Measurements from ENCODE around the gene TPBGL. TPM values are rescaled to one million over a fixed set of nuclear protein-coding genes. Genes with fewer than 3 reads are reported as not detected.
A peak's percentile ranks its signal among the peaks of the same experiment; 100 is the strongest.

TPBGL gene
- total and polyA plus RNA-seq, 2 donors (not counting 3 experiments of a cell fraction or from before 2014, with no cell fraction given), result not detected

DNA sequence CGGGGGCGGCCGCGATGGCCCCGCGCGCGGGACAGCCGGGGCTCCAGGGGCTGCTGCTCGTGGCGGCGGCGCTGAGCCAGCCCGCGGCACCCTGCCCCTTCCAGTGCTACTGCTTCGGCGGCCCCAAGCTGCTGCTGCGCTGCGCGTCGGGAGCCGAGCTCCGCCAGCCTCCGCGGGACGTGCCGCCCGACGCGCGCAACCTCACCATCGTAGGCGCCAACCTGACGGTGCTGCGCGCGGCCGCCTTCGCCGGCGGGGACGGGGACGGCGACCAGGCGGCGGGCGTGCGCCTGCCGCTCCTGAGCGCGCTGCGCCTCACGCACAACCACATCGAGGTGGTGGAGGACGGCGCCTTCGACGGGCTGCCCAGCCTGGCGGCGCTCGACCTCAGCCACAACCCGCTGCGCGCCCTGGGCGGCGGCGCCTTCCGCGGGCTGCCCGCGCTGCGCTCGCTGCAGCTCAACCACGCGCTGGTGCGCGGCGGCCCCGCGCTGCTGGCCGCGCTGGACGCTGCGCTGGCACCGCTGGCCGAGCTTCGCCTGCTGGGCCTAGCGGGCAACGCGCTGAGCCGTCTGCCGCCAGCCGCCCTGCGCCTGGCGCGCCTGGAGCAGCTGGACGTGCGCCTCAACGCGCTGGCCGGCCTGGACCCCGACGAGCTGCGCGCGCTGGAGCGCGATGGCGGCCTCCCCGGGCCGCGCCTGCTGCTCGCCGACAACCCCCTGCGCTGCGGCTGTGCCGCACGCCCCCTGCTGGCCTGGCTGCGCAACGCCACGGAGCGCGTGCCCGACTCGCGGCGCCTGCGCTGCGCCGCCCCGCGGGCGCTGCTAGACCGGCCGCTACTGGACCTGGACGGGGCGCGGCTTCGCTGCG is 697 bp downstream of the TPBGL start:
- Histone ChIP-seq H3K4me2 (ENCODE audit: insufficient read depth, low read length) (peak overlapping the region; percentile 43), H3K4me3 (replicated peaks in 1 of 3; ENCODE audit: insufficient read depth in 1 of 3, low read depth in 1 of 3, low read length in 3 of 3) (peak overlapping the region in 2 of 3 experiments; percentile 4 to 31), H2AFZ (ENCODE audit: low read depth, low read length) (peak overlapping the region; percentile 91), H3K27me3 (ENCODE audit: control insufficient read depth in 2 of 2, insufficient read depth in 2 of 2, low read length in 2 of 2) (peaks cover 50 to 51% of the 10 kb centered on the region in 2 experiments), H3K4me1 (ENCODE audit: control insufficient read depth, extremely low read depth, insufficient read depth, low read length) (peaks cover 7% of the 10 kb centered on the region), H3K9me1 (replicated peaks; ENCODE audit: control insufficient read depth, extremely low read depth, insufficient read depth, low read length) (no peaks in the 10 kb centered on the region), H3K9ac (replicated peaks; ENCODE audit: extremely low read depth, insufficient read depth, low read length) (no peak overlapping the region), H3K9me3 (replicated peaks; ENCODE audit: control insufficient read depth, insufficient read depth, low read length) (no peaks in the 10 kb centered on the region), H3K79me2 (ENCODE audit: control insufficient read depth, insufficient read depth, low read length) (no peaks in the 10 kb centered on the region), H3K36me3 (ENCODE audit: control insufficient read depth in 2 of 2, extremely low read depth in 1 of 2, insufficient read depth in 2 of 2, low read length in 2 of 2) (no peaks in the 10 kb centered on the region), H4K20me1 (replicated peaks; ENCODE audit: control insufficient read depth, extremely low read depth, insufficient read depth, low read length) (no peaks in the 10 kb centered on the region), H3K27ac (ENCODE audit: insufficient read depth, low read depth, low read length) (no peak overlapping the region)
- ChIA-PET CTCF (interaction anchor here (0.6 to 9.6 kb wide), 35 partner anchors 8 to 1306 kb away, joined by 3 to 240 read pairs (median 6); no protein-coding TSS in a partner anchor), POLR2A (no interaction called here)
- TF ChIP-seq EZH2 (IDR thresholded peaks at IDR 0.05; ENCODE audit: borderline replicate concordance, low read depth, low read length, severe bottlenecking) (peak; percentile 3), FOS (IDR thresholded peaks at IDR 0.05; ENCODE audit: borderline replicate concordance, insufficient read depth, low read length) (no peak), POLR2A (IDR thresholded peaks at IDR 0.05; ENCODE audit: low read depth, low read length) (no peak), MAX (IDR thresholded peaks at IDR 0.05; ENCODE audit: insufficient read depth, insufficient read length) (no peak), POLR2AphosphoS5 (IDR thresholded peaks at IDR 0.05; ENCODE audit: insufficient read depth, low read depth, low read length) (peak; percentile 57), JUN (IDR thresholded peaks at IDR 0.05; ENCODE audit: borderline replicate concordance, insufficient read depth, insufficient read length, low read depth) (no peak), MYC (IDR thresholded peaks at IDR 0.05; ENCODE audit: low read depth, low read length) (peak; percentile 52), GATA2 (IDR thresholded peaks at IDR 0.05; ENCODE audit: insufficient read depth, insufficient read length, low read depth, low read length) (no peak)
- TF ChIP-seq, protein P1, sequence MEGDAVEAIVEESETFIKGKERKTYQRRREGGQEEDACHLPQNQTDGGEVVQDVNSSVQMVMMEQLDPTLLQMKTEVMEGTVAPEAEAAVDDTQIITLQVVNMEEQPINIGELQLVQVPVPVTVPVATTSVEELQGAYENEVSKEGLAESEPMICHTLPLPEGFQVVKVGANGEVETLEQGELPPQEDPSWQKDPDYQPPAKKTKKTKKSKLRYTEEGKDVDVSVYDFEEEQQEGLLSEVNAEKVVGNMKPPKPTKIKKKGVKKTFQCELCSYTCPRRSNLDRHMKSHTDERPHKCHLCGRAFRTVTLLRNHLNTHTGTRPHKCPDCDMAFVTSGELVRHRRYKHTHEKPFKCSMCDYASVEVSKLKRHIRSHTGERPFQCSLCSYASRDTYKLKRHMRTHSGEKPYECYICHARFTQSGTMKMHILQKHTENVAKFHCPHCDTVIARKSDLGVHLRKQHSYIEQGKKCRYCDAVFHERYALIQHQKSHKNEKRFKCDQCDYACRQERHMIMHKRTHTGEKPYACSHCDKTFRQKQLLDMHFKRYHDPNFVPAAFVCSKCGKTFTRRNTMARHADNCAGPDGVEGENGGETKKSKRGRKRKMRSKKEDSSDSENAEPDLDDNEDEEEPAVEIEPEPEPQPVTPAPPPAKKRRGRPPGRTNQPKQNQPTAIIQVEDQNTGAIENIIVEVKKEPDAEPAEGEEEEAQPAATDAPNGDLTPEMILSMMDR (IDR thresholded peaks at IDR 0.05; ENCODE audit: extremely low read depth in 1 of 2, insufficient read depth in 1 of 2, low read depth in 1 of 2, low read length in 2 of 2), result peak; percentile 61 to 99
- peak; percentile 85 for DNase-seq (ENCODE audit: low read depth, low spot score)
- peak; percentile 79 for FAIRE-seq
- intact Hi-C loops (cut with micrococcal nuclease) (loop anchor here (1.0 to 2.0 kb wide), 3 partner anchors 26 to 312 kb away; no protein-coding TSS in a partner anchor), dilution Hi-C loops (cut with MboI; ENCODE audit: extremely low pct_ligation_motif_present, low sequenced_read_pairs) (no loop called here)
- no TSS peak for BruUV-seq (replicated peaks)

All from endothelial cell of umbilical vein (primary cell).